Measurements from ENCODE around the gene KIF7.

GRCh38 chr15:89660556-89660955, 5.3 kb upstream of the KIF7 start:
- TF ChIP-seq CTCF (optimal IDR thresholded peaks at IDR 0.05 in 1 of 3, IDR thresholded peaks at IDR 0.05 in 1 of 3, conservative IDR thresholded peaks at IDR 0.05 in 1 of 3; ENCODE audit: extremely low read depth in 1 of 3, insufficient read depth in 2 of 3, low read length in 3 of 3) (no peak), EZH2 (IDR thresholded peaks at IDR 0.05; ENCODE audit: low read length) (no peak)

Data from keratinocyte (primary cell).